ENCODE measurements around the gene PLEKHJ1. TPM values are rescaled to one million over a fixed set of nuclear protein-coding genes. Genes with fewer than 3 reads are reported as not detected.
A peak's percentile ranks its signal among the peaks of the same experiment; 100 is the strongest.

PLEKHJ1 gene
- polyA plus RNA-seq, 1 donor from 2014 or later = 219 TPM

GRCh38 chr19:2234996-2235380, 1.1 kb downstream of the PLEKHJ1 start:
- no peaks in the 10 kb centered on the region for H3K27me3 ChIP-seq (ENCODE audit: insufficient read depth, low read depth, low read length)
- no peaks in the 10 kb centered on the region for H4K20me1 ChIP-seq (ENCODE audit: insufficient read depth)
- peak overlapping the region; percentile 94 for H3K4me3 ChIP-seq (ENCODE audit: low read length)
- TF ChIP-seq REST (IDR thresholded peaks at IDR 0.05; ENCODE audit: borderline replicate concordance) (no peak), MXI1 (conservative IDR thresholded peaks at IDR 0.05; ENCODE audit: poor library complexity, severe bottlenecking) (no peak), CTCF (IDR thresholded peaks at IDR 0.05; ENCODE audit: poor library complexity, severe bottlenecking) (no peak), EP300 (conservative IDR thresholded peaks at IDR 0.05; ENCODE audit: poor library complexity, severe bottlenecking) (no peak), POLR2AphosphoS5 (IDR thresholded peaks at IDR 0.05) (no peak), RAD21 (conservative IDR thresholded peaks at IDR 0.05) (no peak), SMC3 (conservative IDR thresholded peaks at IDR 0.05; ENCODE audit: poor library complexity) (no peak)
- peaks cover 52% of the 10 kb centered on the region for H3K79me2 ChIP-seq (replicated peaks; ENCODE audit: insufficient read depth, low read length)
- H3K9ac ChIP-seq (ENCODE audit: low read length) = peak overlapping the region; percentile 92
- no peaks in the 10 kb centered on the region for H3F3A ChIP-seq (ENCODE audit: insufficient read depth, low read length, poor library complexity, severe bottlenecking)
- peak overlapping the region; percentile 52 for H3K4me2 ChIP-seq (ENCODE audit: low read length)
- no peak overlapping the region for H2AFZ ChIP-seq (ENCODE audit: low read depth, low read length)
- no peaks in the 10 kb centered on the region for H3K9me2 ChIP-seq (ENCODE audit: insufficient read depth, low read length)
- H3K9me3 ChIP-seq (ENCODE audit: low read length) = no peaks in the 10 kb centered on the region
- H3K27ac ChIP-seq (ENCODE audit: low read length) = peak overlapping the region; percentile 93
- no peaks in the 10 kb centered on the region for H3K36me3 ChIP-seq (ENCODE audit: insufficient read depth, low read length)

- TF ChIP-seq EZH2 (IDR thresholded peaks at IDR 0.05; ENCODE audit: borderline replicate concordance, insufficient read depth, low read length, poor library complexity, severe bottlenecking) (no peak), REST (IDR thresholded peaks at IDR 0.05; ENCODE audit: borderline replicate concordance) (no peak), MXI1 (conservative IDR thresholded peaks at IDR 0.05; ENCODE audit: poor library complexity, severe bottlenecking) (no peak), SMC3 (conservative IDR thresholded peaks at IDR 0.05; ENCODE audit: poor library complexity) (no peak), TAF1 (IDR thresholded peaks at IDR 0.05; ENCODE audit: low read depth) (no peak), EP300 (conservative IDR thresholded peaks at IDR 0.05; ENCODE audit: poor library complexity, severe bottlenecking) (no peak), CTCF (IDR thresholded peaks at IDR 0.05; ENCODE audit: poor library complexity, severe bottlenecking) (no peak), RAD21 (conservative IDR thresholded peaks at IDR 0.05) (no peak), POLR2AphosphoS5 (IDR thresholded peaks at IDR 0.05) (no peak)
- no peaks in the 10 kb centered on the region for H3K9me2 ChIP-seq (ENCODE audit: insufficient read depth, low read length)
- no peak overlapping the region for H2AFZ ChIP-seq (ENCODE audit: low read depth, low read length)
- H3K36me3 ChIP-seq (ENCODE audit: insufficient read depth, low read length) = no peaks in the 10 kb centered on the region
- H3K27ac ChIP-seq (ENCODE audit: low read length) = no peak overlapping the region
- no peak overlapping the region for H3K4me2 ChIP-seq (ENCODE audit: low read length)
- no peaks in the 10 kb centered on the region for H3K9me3 ChIP-seq (ENCODE audit: low read length)
- no peak overlapping the region for H3K4me3 ChIP-seq (ENCODE audit: low read length)
- peaks cover 40% of the 10 kb centered on the region for H3K79me2 ChIP-seq (replicated peaks; ENCODE audit: insufficient read depth, low read length)
- no peaks in the 10 kb centered on the region for H4K20me1 ChIP-seq (ENCODE audit: insufficient read depth)
- no peaks in the 10 kb centered on the region for H3K27me3 ChIP-seq (ENCODE audit: insufficient read depth, low read depth, low read length)
- H3K9ac ChIP-seq (ENCODE audit: low read length) = no peak overlapping the region
- no peaks in the 10 kb centered on the region for H3F3A ChIP-seq (ENCODE audit: insufficient read depth, low read length, poor library complexity, severe bottlenecking)
These were observed 2.4 kb downstream of the PLEKHJ1 start for GRCh38 chr19:2233601-2234280.

Measured in neural cell (in vitro differentiated cells).